K562 (cell line): Measurements from ENCODE around the gene CYB561A3. TPM values are rescaled to one million over a fixed set of nuclear protein-coding genes. Genes with fewer than 3 reads are reported as not detected.

Experiments used
- ATF3 ChIP-seq, 2 experiments: fragments of 450-650 bp in 1 of 2; sonication (generic) in 1 of 2; formaldehyde crosslinking in 1 of 2; IDR thresholded peaks in 1 of 2; conservative IDR thresholded peaks in 1 of 2; 2 replicates each; pipeline versions ENCODE4 v1.6.1 to v1.8.1; 2016 to 2023; ENCODE audit warnings: mild to moderate bottlenecking in 2 of 2, moderate library complexity in 2 of 2, inconsistent platforms in 1 of 2, missing genetic modification reagents in 1 of 2
- BCL6 ChIP-seq: fragments of 250-450 bp; sonication (Bioruptor Pico); IDR thresholded peaks from 2 replicates; pipeline ENCODE4 v1.4.0; 2020
- BRD4 ChIP-seq: fragments of 200-600 bp; sonication (generic); IDR thresholded peaks from 2 replicates; pipeline ENCODE4 v1.6.1; 2017; ENCODE audit warnings: inconsistent platforms
- CHD7 ChIP-seq: fragments of 200-600 bp; sonication (generic); IDR thresholded peaks from one replicate; pipeline ENCODE4 v1.6.1; 2012; ENCODE audit warnings: mild to moderate bottlenecking, low read depth, low read length, inconsistent platforms
- FOXJ3 ChIP-seq: sonication (generic); formaldehyde crosslinking; IDR thresholded peaks from 2 replicates; pipeline ENCODE4 v1.4.0; 2020; ENCODE audit warnings: mild to moderate bottlenecking, missing genetic modification reagents
- FOXK2 ChIP-seq, 2 experiments: fragments of 450-650 bp; IDR thresholded peaks in 1 of 2; conservative IDR thresholded peaks in 1 of 2; 2 replicates each; pipeline ENCODE4 v1.6.1; 2016; ENCODE audit warnings: low read depth in 2 of 2, mild to moderate bottlenecking in 1 of 2
- HLTF ChIP-seq: fragments of 450-650 bp; IDR thresholded peaks from 2 replicates; pipeline ENCODE4 v1.6.1; 2016
- MBD1 ChIP-seq: fragments of 250-450 bp; sonication (Bioruptor Pico); IDR thresholded peaks from 2 replicates; pipeline ENCODE4 v1.8.0; 2022; ENCODE audit warnings: inconsistent platforms
- NR2C1 ChIP-seq, 2 experiments: fragments of 450-650 bp; IDR thresholded peaks; 2 replicates each; pipeline ENCODE4 v1.6.1; 2017; ENCODE audit warnings: mild to moderate bottlenecking in 2 of 2, antibody characterized with exemption in 1 of 2, inconsistent platforms in 1 of 2, missing compliant biosample characterization in 1 of 2, missing genetic modification characterization in 1 of 2
- RBFOX2 ChIP-seq: fragments of 200-400 bp; formaldehyde crosslinking; IDR thresholded peaks from 2 replicates; pipeline ENCODE4 v1.6.1; 2017; ENCODE audit warnings: low read depth, mild to moderate bottlenecking, low read length, moderate library complexity
- SETDB1 ChIP-seq: IDR thresholded peaks from one replicate; pipeline ENCODE4 v1.6.1; 2012; ENCODE audit warnings: low read length, control low read depth, inconsistent platforms
- ZNF354B ChIP-seq: fragments of 250-450 bp; sonication (Bioruptor Pico); IDR thresholded peaks from 2 replicates; pipeline ENCODE4 v1.4.0; 2020
- ZNF408 ChIP-seq: fragments of 250-450 bp; sonication (Bioruptor Pico); IDR thresholded peaks from 2 replicates; pipeline ENCODE4 v1.4.0; 2020; ENCODE audit warnings: low read depth, mild to moderate bottlenecking, moderate library complexity
- polyA plus RNA-seq, 8 experiments: library from polyadenylated mRNA; depleted of rRNA in 4 of 8; stranded (reverse) in 5 of 8; unstranded in 3 of 8; fragments of >200 nt; fragmentation: Nextera tagmentation in 2 of 8; fragmentation: Illumina TruSeq in 1 of 8; extraction: Ambion mirVana in 2 of 8; extraction: Trizol in 1 of 8; gene quantifications; 2 replicates each; pipeline versions ENCODE4 v1.2.1 to v1.2.3, GENCODE V29; 2011 to 2014; ENCODE audit warnings: inconsistent platforms in 1 of 8, missing spikeins in 1 of 8
- total RNA-seq, 7 experiments: library from RNA; depleted of rRNA in 6 of 7; stranded (reverse); fragments of >200 nt in 6 of 7; fragmentation: Illumina TruSeq in 2 of 7; extraction: Trizol in 2 of 7; gene quantifications; 2 replicates each; pipeline versions ENCODE4 v1.2.1 to v1.2.3, GENCODE V29; 2011 to 2021; ENCODE audit warnings: low replicate concordance in 1 of 7

Gene CYB561A3
- total and polyA plus RNA-seq, 9 of the 15 experiments (the other 6 are each of a cell fraction or from before 2014, with no cell fraction given), result 29.2 to 78.9 (median 37.9) TPM

GRCh38 chr11:61334434-61335354 lies 27.0 kb downstream of the CYB561A3 start (continued):
- TF ChIP-seq CHD7 (no peak), HLTF (no peak), MBD1 (CRISPR knock-in tag) (no peak), FOXJ3 (CRISPR knock-in tag) (no peak), ZNF354B (no peak), FOXK2 (conservative IDR thresholded peaks at IDR 0.05 in 1 of 2, IDR thresholded peaks at IDR 0.05 in 1 of 2; ENCODE audit: low read depth in 2 of 2) (no peak), ATF3 (IDR thresholded peaks at IDR 0.05) (peak; percentile 92), ATF3 (CRISPR knock-in tag; conservative IDR thresholded peaks at IDR 0.05) (no peak), NR2C1 (IDR thresholded peaks at IDR 0.05) (no peak), NR2C1 (tag; IDR thresholded peaks at IDR 0.05) (no peak), RBFOX2 (peak; percentile 46; the same call in 1 of the 2 replicates), SETDB1 (no peak), ZNF408 (CRISPR knock-in tag) (no peak), BCL6 (CRISPR knock-in tag) (no peak), BRD4 (no peak)
